DOHH2 (cell line): Measurements from ENCODE around the gene RALGAPB.

Experiments used
- EZH2phosphoT487 ChIP-seq: fragments of 200-600 bp; sonication (generic); IDR thresholded peaks from 2 replicates; pipeline ENCODE4 v1.6.1; 2017; ENCODE audit warnings: borderline replicate concordance, mild to moderate bottlenecking, antibody characterized with exemption, low read length, moderate library complexity, mixed read lengths
- TF ChIP-seq, protein P1 (sequence below): fragments of 200-600 bp; sonication (generic); IDR thresholded peaks from one replicate; pipeline ENCODE4 v1.5.1; 2014; ENCODE audit warnings: antibody characterized with exemption, mild to moderate bottlenecking, low read depth, low read length; ENCODE audit not compliant: poor library complexity, severe bottlenecking

DNA sequence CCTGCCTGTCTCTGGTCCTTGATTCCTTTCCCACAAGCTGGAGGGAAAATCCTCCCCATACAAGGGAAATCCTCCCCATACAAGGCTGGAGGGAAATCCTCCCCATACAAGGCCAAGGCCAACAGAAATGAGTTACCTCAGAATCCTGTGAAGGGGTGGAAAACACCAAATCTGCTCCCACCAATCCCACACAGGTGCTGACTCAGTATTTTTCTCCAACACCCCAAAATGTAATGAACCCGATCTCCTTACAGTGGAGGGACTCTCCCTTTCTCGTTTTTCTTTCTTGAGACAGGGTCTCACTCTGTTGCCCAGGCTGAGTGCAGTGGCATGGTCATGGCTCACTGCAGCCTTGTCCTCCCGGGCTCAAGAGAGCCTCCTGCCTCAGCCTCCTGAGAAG, 43.8 kb upstream of the RALGAPB start:
- TF ChIP-seq, protein P1, sequence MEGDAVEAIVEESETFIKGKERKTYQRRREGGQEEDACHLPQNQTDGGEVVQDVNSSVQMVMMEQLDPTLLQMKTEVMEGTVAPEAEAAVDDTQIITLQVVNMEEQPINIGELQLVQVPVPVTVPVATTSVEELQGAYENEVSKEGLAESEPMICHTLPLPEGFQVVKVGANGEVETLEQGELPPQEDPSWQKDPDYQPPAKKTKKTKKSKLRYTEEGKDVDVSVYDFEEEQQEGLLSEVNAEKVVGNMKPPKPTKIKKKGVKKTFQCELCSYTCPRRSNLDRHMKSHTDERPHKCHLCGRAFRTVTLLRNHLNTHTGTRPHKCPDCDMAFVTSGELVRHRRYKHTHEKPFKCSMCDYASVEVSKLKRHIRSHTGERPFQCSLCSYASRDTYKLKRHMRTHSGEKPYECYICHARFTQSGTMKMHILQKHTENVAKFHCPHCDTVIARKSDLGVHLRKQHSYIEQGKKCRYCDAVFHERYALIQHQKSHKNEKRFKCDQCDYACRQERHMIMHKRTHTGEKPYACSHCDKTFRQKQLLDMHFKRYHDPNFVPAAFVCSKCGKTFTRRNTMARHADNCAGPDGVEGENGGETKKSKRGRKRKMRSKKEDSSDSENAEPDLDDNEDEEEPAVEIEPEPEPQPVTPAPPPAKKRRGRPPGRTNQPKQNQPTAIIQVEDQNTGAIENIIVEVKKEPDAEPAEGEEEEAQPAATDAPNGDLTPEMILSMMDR, result no peak
- no peak for TF ChIP-seq EZH2phosphoT487
